ENCODE data around the gene MACF1. TPM values are rescaled to one million over a fixed set of nuclear protein-coding genes. Genes with fewer than 3 reads are reported as not detected.

Gene MACF1
- total RNA-seq, 1 donor from 2014 or later = 694 TPM

DNA sequence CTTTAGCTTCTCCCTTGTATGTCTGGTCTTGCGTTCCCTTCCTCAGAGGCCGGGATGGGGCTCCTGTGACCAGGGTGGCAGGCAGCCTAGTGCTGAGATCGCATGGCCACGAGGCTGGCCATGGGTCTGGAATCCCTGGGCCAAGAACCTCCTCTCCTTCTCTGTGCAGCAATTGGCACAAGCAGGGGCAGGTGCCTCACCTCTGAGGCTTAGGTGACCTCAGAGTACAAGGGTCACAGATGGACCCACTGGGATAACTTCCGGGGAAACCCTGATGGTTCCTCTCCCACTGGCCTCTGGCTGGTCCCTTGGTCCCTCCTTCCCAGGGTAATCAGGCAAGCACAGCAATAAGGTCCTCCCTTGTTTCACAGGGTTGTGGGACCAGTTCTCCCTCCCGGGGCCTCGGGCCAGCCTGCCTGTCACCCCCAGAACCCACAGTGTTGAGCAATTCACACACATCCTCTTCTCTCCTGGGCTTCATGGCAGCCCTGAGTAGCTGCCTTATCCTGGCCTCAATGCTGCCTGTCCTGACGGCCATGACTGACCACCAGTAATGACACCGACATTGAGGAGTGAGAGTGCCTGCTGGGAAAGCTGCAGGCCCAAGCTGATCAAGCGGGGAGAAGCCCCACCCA lies 325.5 kb downstream of the MACF1 start:
- TF ChIP-seq, protein P1, sequence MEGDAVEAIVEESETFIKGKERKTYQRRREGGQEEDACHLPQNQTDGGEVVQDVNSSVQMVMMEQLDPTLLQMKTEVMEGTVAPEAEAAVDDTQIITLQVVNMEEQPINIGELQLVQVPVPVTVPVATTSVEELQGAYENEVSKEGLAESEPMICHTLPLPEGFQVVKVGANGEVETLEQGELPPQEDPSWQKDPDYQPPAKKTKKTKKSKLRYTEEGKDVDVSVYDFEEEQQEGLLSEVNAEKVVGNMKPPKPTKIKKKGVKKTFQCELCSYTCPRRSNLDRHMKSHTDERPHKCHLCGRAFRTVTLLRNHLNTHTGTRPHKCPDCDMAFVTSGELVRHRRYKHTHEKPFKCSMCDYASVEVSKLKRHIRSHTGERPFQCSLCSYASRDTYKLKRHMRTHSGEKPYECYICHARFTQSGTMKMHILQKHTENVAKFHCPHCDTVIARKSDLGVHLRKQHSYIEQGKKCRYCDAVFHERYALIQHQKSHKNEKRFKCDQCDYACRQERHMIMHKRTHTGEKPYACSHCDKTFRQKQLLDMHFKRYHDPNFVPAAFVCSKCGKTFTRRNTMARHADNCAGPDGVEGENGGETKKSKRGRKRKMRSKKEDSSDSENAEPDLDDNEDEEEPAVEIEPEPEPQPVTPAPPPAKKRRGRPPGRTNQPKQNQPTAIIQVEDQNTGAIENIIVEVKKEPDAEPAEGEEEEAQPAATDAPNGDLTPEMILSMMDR (IDR thresholded peaks at IDR 0.05; ENCODE audit: insufficient read depth, low read depth, low read length) = no peak
- TF ChIP-seq EZH2 (IDR thresholded peaks at IDR 0.05; ENCODE audit: insufficient read depth, low read length) = no peak
- FAIRE-seq (no peak), DNase-seq (ENCODE audit: low read depth) (no peak)
- Histone ChIP-seq H3K36me3 (ENCODE audit: insufficient read depth, low read length) (peaks cover 3% of the 10 kb centered on the region), H3K79me2 (ENCODE audit: insufficient read depth, low read length) (no peaks in the 10 kb centered on the region), H3K27ac (ENCODE audit: low read depth, low read length) (no peak overlapping the region), H3K4me3 (ENCODE audit: insufficient read depth, low read depth, low read length) (no peak overlapping the region), H3K4me2 (ENCODE audit: low read length) (no peak overlapping the region), H3K27me3 (ENCODE audit: insufficient read depth, low read length) (no peaks in the 10 kb centered on the region), H3K9ac (ENCODE audit: low read length) (no peak overlapping the region), H3K4me1 (ENCODE audit: insufficient read depth, low read length) (no peaks in the 10 kb centered on the region), H3K9me3 (ENCODE audit: insufficient read depth, low read depth, low read length) (no peaks in the 10 kb centered on the region), H2AFZ (ENCODE audit: low read depth, low read length) (no peak overlapping the region), H4K20me1 (ENCODE audit: insufficient read depth, low read length) (no peaks in the 10 kb centered on the region)
- Mint-ChIP-seq H3K4me3 (ENCODE audit: unreplicated experiment) (no peak overlapping the region), H3K27me3 (ENCODE audit: low read depth, unreplicated experiment) (no peaks in the 10 kb centered on the region), H3K36me3 (ENCODE audit: low read depth, unreplicated experiment) (peaks cover 15% of the 10 kb centered on the region), H3K4me1 (ENCODE audit: low read depth, unreplicated experiment) (peaks cover 4% of the 10 kb centered on the region), H3K9me3 (ENCODE audit: unreplicated experiment) (no peaks in the 10 kb centered on the region), H3K27ac (ENCODE audit: unreplicated experiment) (no peak overlapping the region)

DNA sequence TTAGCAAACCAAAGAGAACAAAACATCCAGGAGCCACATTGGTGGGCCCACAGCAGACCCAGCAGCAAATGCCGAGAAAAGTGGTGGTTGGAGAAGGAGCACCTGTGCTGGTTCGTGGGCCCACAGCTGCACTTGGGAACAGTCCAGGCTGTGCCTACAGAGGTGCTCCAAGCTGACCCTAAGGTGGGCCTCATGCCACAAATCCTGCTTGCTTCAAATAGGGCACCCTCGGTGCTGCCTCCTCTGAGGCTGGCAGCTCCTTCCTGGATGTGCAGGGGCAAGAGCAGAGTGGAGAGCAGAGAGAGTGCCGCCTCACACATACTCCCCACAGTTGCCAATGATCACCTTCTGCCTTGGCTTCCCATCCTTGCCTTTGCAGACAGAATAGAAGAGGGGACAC lies 327.0 kb downstream of the MACF1 start:
- no peak overlapping the region for H2AFZ ChIP-seq (ENCODE audit: low read depth, low read length)
- H3K4me2 ChIP-seq (ENCODE audit: low read length) = no peak overlapping the region
- Mint-ChIP-seq H3K4me3 (ENCODE audit: unreplicated experiment) (no peak overlapping the region), H3K9me3 (ENCODE audit: unreplicated experiment) (no peaks in the 10 kb centered on the region), H3K36me3 (ENCODE audit: low read depth, unreplicated experiment) (peaks cover 17% of the 10 kb centered on the region), H3K27me3 (ENCODE audit: low read depth, unreplicated experiment) (no peaks in the 10 kb centered on the region), H3K4me1 (ENCODE audit: low read depth, unreplicated experiment) (no peaks in the 10 kb centered on the region), H3K27ac (ENCODE audit: unreplicated experiment) (no peak overlapping the region)
- H4K20me1 ChIP-seq (ENCODE audit: insufficient read depth, low read length) = no peaks in the 10 kb centered on the region
- H3K4me3 ChIP-seq (ENCODE audit: insufficient read depth, low read depth, low read length) = no peak overlapping the region
- H3K36me3 ChIP-seq (ENCODE audit: insufficient read depth, low read length) = peaks cover 3% of the 10 kb centered on the region
- H3K27ac ChIP-seq (ENCODE audit: low read depth, low read length) = no peak overlapping the region
- FAIRE-seq (no peak), DNase-seq (ENCODE audit: low read depth) (no peak)
- TF ChIP-seq, protein P1 (IDR thresholded peaks at IDR 0.05; ENCODE audit: insufficient read depth, low read depth, low read length) = no peak
- no peak for TF ChIP-seq EZH2 (IDR thresholded peaks at IDR 0.05; ENCODE audit: insufficient read depth, low read length)
- no peaks in the 10 kb centered on the region for H3K79me2 ChIP-seq (ENCODE audit: insufficient read depth, low read length)
- no peak overlapping the region for H3K9ac ChIP-seq (ENCODE audit: low read length)
- H3K27me3 ChIP-seq (ENCODE audit: insufficient read depth, low read length) = no peaks in the 10 kb centered on the region
- H3K9me3 ChIP-seq (ENCODE audit: insufficient read depth, low read depth, low read length) = no peaks in the 10 kb centered on the region
- H3K4me1 ChIP-seq (ENCODE audit: insufficient read depth, low read length) = no peaks in the 10 kb centered on the region

DNA sequence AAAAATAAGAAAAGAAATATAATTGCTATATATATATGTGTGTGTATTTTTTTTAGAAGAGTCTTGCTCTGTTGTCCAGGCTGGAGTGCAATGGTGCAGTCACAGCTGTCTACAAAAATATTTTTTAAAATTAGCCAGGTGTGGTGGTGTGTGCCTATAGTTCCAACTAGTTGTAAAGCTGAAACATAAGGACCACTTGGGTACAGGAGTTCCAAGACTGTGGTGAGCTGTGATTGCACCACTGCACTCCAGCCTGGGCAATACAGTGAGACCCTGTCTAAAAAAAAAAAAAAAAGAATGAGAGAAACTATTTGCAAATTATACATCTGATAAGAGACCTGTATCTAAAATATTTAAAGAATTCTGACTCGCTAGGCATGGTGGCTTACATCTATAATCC lies 328.9 kb downstream of the MACF1 start:
- Mint-ChIP-seq H3K4me1 (ENCODE audit: low read depth, unreplicated experiment) (no peaks in the 10 kb centered on the region), H3K27ac (ENCODE audit: unreplicated experiment) (no peak overlapping the region), H3K9me3 (ENCODE audit: unreplicated experiment) (no peaks in the 10 kb centered on the region), H3K36me3 (ENCODE audit: low read depth, unreplicated experiment) (peaks cover 13% of the 10 kb centered on the region), H3K4me3 (ENCODE audit: unreplicated experiment) (no peak overlapping the region), H3K27me3 (ENCODE audit: low read depth, unreplicated experiment) (no peaks in the 10 kb centered on the region)
- Histone ChIP-seq H3K9ac (ENCODE audit: low read length) (no peak overlapping the region), H2AFZ (ENCODE audit: low read depth, low read length) (no peak overlapping the region), H3K79me2 (ENCODE audit: insufficient read depth, low read length) (no peaks in the 10 kb centered on the region), H3K4me1 (ENCODE audit: insufficient read depth, low read length) (no peaks in the 10 kb centered on the region), H4K20me1 (ENCODE audit: insufficient read depth, low read length) (no peaks in the 10 kb centered on the region), H3K4me3 (ENCODE audit: insufficient read depth, low read depth, low read length) (no peak overlapping the region), H3K27me3 (ENCODE audit: insufficient read depth, low read length) (no peaks in the 10 kb centered on the region), H3K4me2 (ENCODE audit: low read length) (no peak overlapping the region), H3K27ac (ENCODE audit: low read depth, low read length) (no peak overlapping the region), H3K9me3 (ENCODE audit: insufficient read depth, low read depth, low read length) (no peaks in the 10 kb centered on the region), H3K36me3 (ENCODE audit: insufficient read depth, low read length) (no peaks in the 10 kb centered on the region)
- FAIRE-seq (no peak), DNase-seq (ENCODE audit: low read depth) (no peak)
- no peak for TF ChIP-seq EZH2 (IDR thresholded peaks at IDR 0.05; ENCODE audit: insufficient read depth, low read length)
- TF ChIP-seq, protein P1 (IDR thresholded peaks at IDR 0.05; ENCODE audit: insufficient read depth, low read depth, low read length) = no peak
